Neural crest cell (in vitro differentiated cells): ENCODE results near the gene MKS1. TPM values are rescaled to one million over a fixed set of nuclear protein-coding genes. Genes with fewer than 3 reads are reported as not detected.
A peak's percentile ranks its signal among the peaks of the same experiment; 100 is the strongest.

Experiments
- DNase-seq: peaks from one replicate; pipeline ENCODE4 v3.0.0; 2021; ENCODE audit warnings: low read depth, mixed read lengths, low spot score
- H3K27ac Mint-ChIP-seq: one replicate; pipeline ENCODE4 v1.8.0; 2021; ENCODE audit warnings: mild to moderate bottlenecking, mixed read lengths; ENCODE audit not compliant: unreplicated experiment
- H3K27me3 Mint-ChIP-seq: 2 replicates; pipeline ENCODE4 v1.8.0; 2021; ENCODE audit warnings: low read depth, mild to moderate bottlenecking, mixed read lengths
- H3K36me3 Mint-ChIP-seq: 2 replicates; pipeline ENCODE4 v1.8.0; 2021; ENCODE audit warnings: low read depth, mild to moderate bottlenecking, mixed read lengths
- H3K4me1 Mint-ChIP-seq: 2 replicates; pipeline ENCODE4 v1.8.0; 2021; ENCODE audit warnings: mixed read lengths
- H3K4me3 Mint-ChIP-seq: one replicate; pipeline ENCODE4 v1.8.0; 2021; ENCODE audit warnings: mild to moderate bottlenecking, mixed read lengths
- H3K9me3 Mint-ChIP-seq: 2 replicates; pipeline ENCODE4 v1.8.0; 2021; ENCODE audit warnings: mixed read lengths
- CTCF ChIP-seq: fragments of 200-600 bp; sonication (generic); conservative IDR thresholded peaks from 2 replicates; pipeline ENCODE4 v1.5.0; 2021; ENCODE audit warnings: antibody characterized with exemption, mild to moderate bottlenecking
- total RNA-seq: library from RNA; stranded (reverse); gene quantifications from 2 replicates; pipeline ENCODE4 v1.2.1, GENCODE V29; 2021

Gene MKS1
- total RNA-seq, 1 donor from 2014 or later = 34.2 TPM

GRCh38 chr17:58186591-58186990 is 32.5 kb downstream of the MKS1 start:
- no peak for TF ChIP-seq CTCF

GRCh38 chr17:58184986-58185761 is 33.9 kb downstream of the MKS1 start:
- H3K27me3 Mint-ChIP-seq = peaks cover 36% of the 10 kb centered on the region
- H3K27ac Mint-ChIP-seq = peak overlapping the region; percentile 58
- H3K36me3 Mint-ChIP-seq = no peaks in the 10 kb centered on the region

More at GRCh38 chr17:58186591-58186990, 32.5 kb downstream of the MKS1 start:
- H3K4me1 Mint-ChIP-seq = no peaks in the 10 kb centered on the region
- H3K4me3 Mint-ChIP-seq = no peak overlapping the region
- H3K27ac Mint-ChIP-seq = no peak overlapping the region
- H3K27me3 Mint-ChIP-seq = peaks cover 36% of the 10 kb centered on the region
- no peak for DNase-seq
- no peaks in the 10 kb centered on the region for H3K36me3 Mint-ChIP-seq
- H3K9me3 Mint-ChIP-seq = no peaks in the 10 kb centered on the region

GRCh38 chr17:58184308-58184985 is 34.6 kb downstream of the MKS1 start:
- no peak for TF ChIP-seq CTCF
- H3K27me3 Mint-ChIP-seq = peaks cover 31% of the 10 kb centered on the region
- H3K9me3 Mint-ChIP-seq = no peaks in the 10 kb centered on the region
- no peak for DNase-seq
- H3K4me3 Mint-ChIP-seq = no peak overlapping the region
- H3K27ac Mint-ChIP-seq = peak overlapping the region; percentile 58
- no peaks in the 10 kb centered on the region for H3K36me3 Mint-ChIP-seq
- H3K4me1 Mint-ChIP-seq = no peaks in the 10 kb centered on the region

More at GRCh38 chr17:58184986-58185761, 33.9 kb downstream of the MKS1 start:
- TF ChIP-seq CTCF = no peak
- Mint-ChIP-seq H3K4me3 (no peak overlapping the region), H3K9me3 (no peaks in the 10 kb centered on the region), H3K4me1 (no peaks in the 10 kb centered on the region)
- no peak for DNase-seq

GRCh38 chr17:58183514-58183913 is 35.5 kb downstream of the MKS1 start:
- Mint-ChIP-seq H3K4me1 (no peaks in the 10 kb centered on the region), H3K4me3 (no peak overlapping the region), H3K27me3 (peaks cover 31% of the 10 kb centered on the region), H3K27ac (no peak overlapping the region), H3K36me3 (no peaks in the 10 kb centered on the region), H3K9me3 (no peaks in the 10 kb centered on the region)
- no peak for TF ChIP-seq CTCF
- DNase-seq = no peak

DNA sequence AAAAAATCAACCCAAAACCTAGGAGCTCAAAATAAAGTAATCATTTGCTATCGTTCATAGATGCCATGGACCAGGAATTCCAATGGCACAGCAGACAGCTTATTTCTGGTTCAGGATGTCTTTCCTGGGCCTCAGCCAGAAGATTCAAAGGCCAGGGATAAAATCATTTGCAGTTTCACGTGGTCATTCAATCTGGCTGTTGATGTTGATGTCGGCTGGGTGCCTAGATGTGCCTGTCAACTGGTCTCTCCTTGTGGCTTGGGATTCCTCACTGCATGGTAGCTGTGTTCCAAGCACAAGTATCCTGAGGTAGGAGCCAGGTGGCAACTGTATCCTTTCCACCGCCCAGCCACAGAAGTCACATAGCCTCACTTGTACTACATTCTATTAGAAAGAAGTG is 37.3 kb downstream of the MKS1 start:
- no peak overlapping the region for H3K4me3 Mint-ChIP-seq
- no peak for TF ChIP-seq CTCF

More for the DNA sequence above, 37.3 kb downstream of the MKS1 start:
- Mint-ChIP-seq H3K27ac (no peak overlapping the region), H3K4me1 (no peaks in the 10 kb centered on the region), H3K9me3 (no peaks in the 10 kb centered on the region), H3K27me3 (peaks cover 28% of the 10 kb centered on the region), H3K36me3 (no peaks in the 10 kb centered on the region)
- DNase-seq = no peak
